Karpas-422 (cell line): ENCODE data around the gene CTR9. TPM values are rescaled to one million over a fixed set of nuclear protein-coding genes. Genes with fewer than 3 reads are reported as not detected.
A peak's percentile ranks its signal among the peaks of the same experiment; 100 is the strongest.

Experiments
- DNase-seq: peaks from one replicate; pipeline ENCODE4 v3.0.0-alpha.2; 2015
- H2AFZ ChIP-seq: fragments of 200-600 bp; sonication (generic); 2 replicates; pipeline ENCODE4 v1.6.1; 2014; ENCODE audit warnings: antibody characterized with exemption, low read length, mixed read lengths
- H3K27ac ChIP-seq: fragments of 200-600 bp; sonication (generic); 2 replicates; pipeline ENCODE4 v1.5.1; 2014; ENCODE audit warnings: mild to moderate bottlenecking, low read length, moderate library complexity
- H3K27me3 ChIP-seq: fragments of 200-600 bp; sonication (generic); 2 replicates; pipeline ENCODE4 v1.6.1; 2014; ENCODE audit warnings: low read length, mixed read lengths
- H3K36me3 ChIP-seq: fragments of 200-600 bp; sonication (generic); 2 replicates; pipeline ENCODE4 v1.6.1; 2014; ENCODE audit warnings: low read length, mixed read lengths; ENCODE audit not compliant: insufficient read depth
- H3K4me1 ChIP-seq: fragments of 200-600 bp; sonication (generic); 2 replicates; pipeline ENCODE4 v1.6.1; 2014; ENCODE audit warnings: mild to moderate bottlenecking, low read length, mixed read lengths
- H3K4me2 ChIP-seq: fragments of 200-600 bp; sonication (generic); 2 replicates; pipeline ENCODE4 v1.6.1; 2014; ENCODE audit warnings: low read length, low read depth, mild to moderate bottlenecking; ENCODE audit not compliant: poor library complexity, severe bottlenecking
- H3K4me3 ChIP-seq: fragments of 200-600 bp; sonication (generic); 2 replicates; pipeline ENCODE4 v1.5.1; 2014; ENCODE audit warnings: mild to moderate bottlenecking, antibody characterized with exemption, low read length, mixed read lengths
- H3K79me2 ChIP-seq: fragments of 200-600 bp; sonication (generic); 2 replicates; pipeline ENCODE4 v1.6.1; 2014; ENCODE audit warnings: mild to moderate bottlenecking, low read length, mixed read lengths
- H3K9ac ChIP-seq: fragments of 200-600 bp; sonication (generic); 2 replicates; pipeline ENCODE4 v1.6.0; 2014; ENCODE audit warnings: low read length
- H3K9me2 ChIP-seq: fragments of 200-600 bp; sonication (generic), shearing (Covaris generic); replicated peaks from 2 replicates; pipeline ENCODE4 v1.6.0; 2014; ENCODE audit warnings: mild to moderate bottlenecking, low read length, moderate library complexity; ENCODE audit not compliant: insufficient read depth
- H3K9me3 ChIP-seq: fragments of 300-700, 200-600 bp; sonication (generic); 2 replicates; pipeline ENCODE4 v1.6.1; 2014; ENCODE audit warnings: low read length, mixed read lengths
- H4K20me1 ChIP-seq: fragments of 200-600 bp; sonication (generic); 2 replicates; pipeline ENCODE4 v1.6.1; 2014; ENCODE audit warnings: mild to moderate bottlenecking, antibody characterized with exemption, low read length, low read depth; ENCODE audit not compliant: insufficient read depth
- total RNA-seq: library from RNA; depleted of rRNA; stranded (reverse); fragments of >200 nt; shearing (Covaris generic); gene quantifications from 2 replicates; pipeline ENCODE4 v1.2.3, GENCODE V29; 2014; ENCODE audit warnings: low replicate concordance

CTR9 gene
- total RNA-seq, 1 experiment from 2014 or later = 39.9 TPM

DNA sequence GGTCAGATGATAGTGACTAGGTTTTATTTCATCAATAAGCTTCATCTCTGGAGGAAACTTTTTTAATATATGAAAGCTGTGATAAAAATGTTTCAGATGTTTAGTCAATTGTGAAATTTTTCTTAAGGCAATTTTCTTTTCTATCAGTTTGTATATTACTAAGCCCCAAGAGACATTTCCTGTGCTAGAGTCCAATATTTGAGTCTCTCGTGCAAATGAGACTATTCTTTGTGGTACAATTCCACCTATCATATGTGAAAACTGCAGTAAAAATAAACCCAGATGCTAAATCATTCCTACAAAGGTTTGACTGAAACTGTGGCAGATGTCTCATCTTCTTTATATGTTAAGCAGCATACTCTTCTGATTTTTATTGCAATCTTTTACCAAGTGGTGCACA is 28.0 kb downstream of the CTR9 start:
- Histone ChIP-seq H3K27ac (no peak overlapping the region), H3K9ac (no peak overlapping the region), H4K20me1 (no peaks in the 10 kb centered on the region), H3K4me2 (no peak overlapping the region), H3K79me2 (no peaks in the 10 kb centered on the region), H3K4me3 (no peak overlapping the region), H3K9me3 (no peaks in the 10 kb centered on the region), H3K4me1 (no peaks in the 10 kb centered on the region), H3K27me3 (no peaks in the 10 kb centered on the region), H3K36me3 (peaks cover 24% of the 10 kb centered on the region), H3K9me2 (no peaks in the 10 kb centered on the region), H2AFZ (no peak overlapping the region)
- no peak for DNase-seq

DNA sequence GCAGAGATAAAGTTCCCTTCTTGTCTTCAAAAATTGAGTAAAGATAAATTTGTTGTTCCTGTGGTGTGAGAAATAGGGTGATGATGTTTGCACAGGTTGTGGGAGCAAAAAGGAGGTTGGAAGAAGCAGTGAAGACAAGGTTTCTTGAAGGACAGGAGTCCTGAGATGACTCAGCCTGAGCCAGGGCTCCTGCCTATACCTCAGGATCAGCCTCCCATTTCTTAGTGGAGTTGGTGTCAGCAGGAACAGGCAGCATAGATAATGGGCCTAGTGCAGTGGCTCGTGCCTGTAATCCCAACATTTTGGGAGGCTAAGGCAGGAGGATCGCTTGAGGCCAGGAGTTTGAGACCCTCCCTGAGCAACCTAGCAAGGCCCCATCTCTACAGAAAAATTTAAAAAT is 29.0 kb downstream of the CTR9 start:
- no peak for DNase-seq
- Histone ChIP-seq H3K4me2 (no peak overlapping the region), H3K27me3 (no peaks in the 10 kb centered on the region), H2AFZ (no peak overlapping the region), H3K4me1 (no peaks in the 10 kb centered on the region), H3K27ac (no peak overlapping the region), H3K79me2 (no peaks in the 10 kb centered on the region), H3K9me3 (no peaks in the 10 kb centered on the region), H3K9ac (no peak overlapping the region), H3K4me3 (no peak overlapping the region), H4K20me1 (no peaks in the 10 kb centered on the region), H3K9me2 (no peaks in the 10 kb centered on the region), H3K36me3 (peaks cover 17% of the 10 kb centered on the region; the same call in 1 of the 2 replicates)

DNA sequence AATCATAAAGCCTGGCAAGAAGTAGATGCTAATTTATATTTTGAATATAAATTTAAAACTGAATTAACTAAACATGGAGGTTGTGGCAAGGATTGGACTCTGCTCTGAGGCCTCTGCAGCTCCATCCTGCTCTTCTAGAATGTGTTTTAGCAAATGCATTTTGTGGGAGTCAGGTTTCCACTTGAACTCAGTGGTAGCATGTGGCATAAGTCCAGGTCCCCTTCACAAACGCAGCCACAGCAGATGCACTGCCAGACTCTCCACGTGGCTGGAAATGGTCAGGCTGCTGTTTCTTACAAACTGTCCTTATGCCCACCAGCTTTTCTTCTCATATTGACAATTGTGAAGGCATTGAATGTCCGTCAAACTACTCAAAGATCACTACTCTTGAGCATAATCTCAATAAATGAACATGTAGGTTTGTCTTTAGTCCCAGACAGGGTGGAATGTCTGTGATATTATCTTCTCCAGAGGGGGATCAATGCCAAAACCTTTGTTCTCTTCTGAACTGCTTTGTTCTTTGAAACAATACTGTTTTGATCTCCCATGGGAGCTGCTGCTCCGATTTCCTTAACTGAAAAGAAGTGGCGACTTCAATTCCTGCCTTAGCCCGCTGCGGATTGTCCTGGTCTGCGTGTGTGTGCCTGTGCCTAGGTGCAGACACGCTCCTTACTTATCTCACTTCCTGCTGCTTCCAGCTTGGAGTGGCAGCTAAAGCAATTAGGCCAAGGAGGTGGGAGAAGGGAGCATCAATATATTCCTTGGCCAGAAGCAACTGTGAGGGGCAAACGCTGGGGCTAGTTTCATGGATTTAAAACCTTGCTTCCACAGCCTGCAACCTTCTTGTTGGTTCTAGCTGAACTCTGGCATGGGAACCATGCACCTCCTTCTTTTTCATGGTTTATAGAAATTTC is 33.4 kb downstream of the CTR9 start:
- no peaks in the 10 kb centered on the region for H3K9me2 ChIP-seq
- H3K4me2 ChIP-seq = no peak overlapping the region
- no peak overlapping the region for H3K4me3 ChIP-seq
- no peaks in the 10 kb centered on the region for H3K79me2 ChIP-seq
- H3K4me1 ChIP-seq = no peaks in the 10 kb centered on the region
- no peaks in the 10 kb centered on the region for H3K9me3 ChIP-seq
- no peak for DNase-seq
- no peak overlapping the region for H3K9ac ChIP-seq
- H4K20me1 ChIP-seq = no peaks in the 10 kb centered on the region
- no peak overlapping the region for H3K27ac ChIP-seq
- no peak overlapping the region for H2AFZ ChIP-seq
- H3K36me3 ChIP-seq = no peaks in the 10 kb centered on the region
- no peaks in the 10 kb centered on the region for H3K27me3 ChIP-seq

DNA sequence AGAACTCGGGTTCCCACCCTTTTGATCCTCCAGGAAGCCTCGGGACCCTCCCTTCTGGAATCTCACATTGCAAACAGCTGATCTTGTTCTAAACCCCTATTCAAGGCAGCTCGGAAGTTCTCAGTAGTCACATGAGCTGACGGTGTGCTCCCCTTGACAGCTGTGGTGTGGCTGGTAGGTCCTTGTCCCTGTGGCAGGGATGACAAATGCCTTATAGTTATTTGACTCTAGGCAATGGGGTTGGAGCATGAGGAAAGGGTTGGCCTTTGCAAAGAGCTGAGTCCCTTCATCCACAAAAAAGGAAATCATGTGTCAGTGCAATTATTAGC is 34.1 kb downstream of the CTR9 start:
- no peak for DNase-seq

DNA sequence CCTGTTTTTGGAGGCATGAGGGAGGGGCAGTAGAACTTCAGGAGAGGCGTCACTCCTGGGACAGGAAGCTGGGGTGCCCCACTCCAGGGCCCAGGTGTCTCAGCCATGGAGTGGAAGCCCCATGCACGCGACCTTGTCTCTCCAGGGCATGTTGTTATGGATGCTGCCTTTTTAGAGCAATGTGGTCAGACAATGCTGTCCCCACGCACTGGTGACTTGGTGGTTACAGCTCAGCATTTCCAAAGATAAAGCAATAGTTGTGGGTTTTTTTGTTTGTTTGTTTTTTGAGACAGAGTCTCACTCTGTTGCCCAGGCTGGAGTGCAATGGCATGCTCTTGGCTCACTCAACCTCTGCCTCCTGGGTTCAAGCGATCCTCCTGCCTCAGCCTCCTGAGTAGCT is 35.4 kb downstream of the CTR9 start:
- no peak overlapping the region for H3K4me3 ChIP-seq
- H3K4me1 ChIP-seq = no peaks in the 10 kb centered on the region
- no peaks in the 10 kb centered on the region for H3K79me2 ChIP-seq
- H3K27ac ChIP-seq = no peak overlapping the region
- DNase-seq = no peak
- H3K4me2 ChIP-seq = no peak overlapping the region
- no peak overlapping the region for H3K9ac ChIP-seq
- H3K9me2 ChIP-seq = no peaks in the 10 kb centered on the region
- no peak overlapping the region for H2AFZ ChIP-seq
- no peaks in the 10 kb centered on the region for H3K36me3 ChIP-seq
- H4K20me1 ChIP-seq = no peaks in the 10 kb centered on the region
- no peaks in the 10 kb centered on the region for H3K9me3 ChIP-seq
- H3K27me3 ChIP-seq = no peaks in the 10 kb centered on the region

More for the DNA sequence above, 34.1 kb downstream of the CTR9 start:
- no peak overlapping the region for H3K27ac ChIP-seq
- H2AFZ ChIP-seq = no peak overlapping the region
- no peaks in the 10 kb centered on the region for H3K36me3 ChIP-seq
- H3K9me2 ChIP-seq = no peaks in the 10 kb centered on the region
- H3K4me3 ChIP-seq = no peak overlapping the region
- H3K79me2 ChIP-seq = no peaks in the 10 kb centered on the region
- no peaks in the 10 kb centered on the region for H3K27me3 ChIP-seq
- H3K4me1 ChIP-seq = no peaks in the 10 kb centered on the region
- H4K20me1 ChIP-seq = no peaks in the 10 kb centered on the region
- H3K4me2 ChIP-seq = no peak overlapping the region
- no peaks in the 10 kb centered on the region for H3K9me3 ChIP-seq
- H3K9ac ChIP-seq = no peak overlapping the region

DNA sequence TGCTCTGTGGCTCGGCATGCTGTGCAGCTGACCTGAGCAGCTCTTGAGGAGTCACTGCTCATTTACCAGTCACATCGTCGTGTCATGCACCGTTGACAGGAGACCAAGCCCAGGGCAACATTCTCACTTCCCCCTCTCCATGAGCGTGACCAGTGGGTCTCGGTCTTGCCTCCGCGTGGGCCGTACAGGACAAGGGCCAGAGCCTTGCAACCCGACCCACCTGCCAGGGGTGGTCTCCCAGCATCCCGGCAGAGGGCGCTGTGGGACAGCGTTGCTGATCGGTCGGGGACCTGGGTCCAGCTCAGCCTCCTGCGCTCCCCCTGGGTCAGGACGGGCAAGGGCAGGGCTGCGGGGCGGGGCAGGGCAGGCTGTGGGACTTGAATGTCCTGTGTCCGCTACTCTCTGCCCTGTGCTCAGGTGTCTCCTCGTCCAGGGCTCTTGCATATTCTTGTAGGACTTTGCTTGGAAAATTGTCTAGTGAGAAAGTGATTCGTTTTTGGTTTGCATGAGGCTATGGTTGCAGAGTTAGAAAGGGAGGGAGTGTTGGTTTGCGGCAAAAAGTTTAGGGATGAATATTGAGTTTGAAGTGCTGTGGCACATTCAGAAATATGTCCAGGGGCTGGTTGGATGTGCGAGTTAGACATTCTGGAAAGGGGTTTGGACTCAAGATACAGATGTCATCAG is 41.5 kb downstream of the CTR9 start:
- no peak overlapping the region; the same call in 1 of the 2 replicates for H2AFZ ChIP-seq

DNA sequence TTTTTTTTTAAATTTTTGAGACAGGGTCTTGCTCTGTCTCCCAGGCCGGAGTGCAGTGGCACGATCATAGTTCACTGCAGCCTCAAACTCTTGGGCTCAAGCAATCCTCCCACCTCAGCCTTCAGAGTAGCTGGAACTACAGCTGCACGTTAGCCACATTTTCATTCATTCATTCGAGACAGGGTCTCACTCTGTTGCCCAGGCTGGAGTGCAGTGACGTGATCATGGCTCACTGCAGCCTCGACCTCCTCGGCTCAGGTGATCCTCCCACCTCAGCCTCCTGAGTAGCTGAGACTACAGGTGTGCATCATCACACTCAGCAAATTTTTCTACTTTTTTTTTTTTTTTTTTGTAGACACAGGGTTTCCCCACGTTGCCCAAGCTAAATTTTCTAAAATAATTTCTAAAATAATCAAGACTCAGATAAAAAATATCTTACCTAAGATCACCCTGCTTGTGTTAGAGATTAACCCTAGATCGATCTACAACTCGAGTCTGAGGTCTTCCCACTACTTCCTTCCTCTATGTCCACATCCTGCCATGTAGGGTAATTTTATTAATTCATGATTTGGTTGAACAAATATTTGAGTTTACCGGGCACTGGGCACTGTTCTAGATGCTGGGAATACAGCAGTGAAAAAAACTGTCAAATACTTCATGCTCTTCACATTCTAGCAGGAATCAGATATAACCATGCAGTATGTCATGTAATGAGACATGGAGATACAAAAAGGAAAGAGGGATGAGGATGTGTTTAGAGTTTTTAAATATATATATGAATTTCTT is 42.6 kb downstream of the CTR9 start:
- H3K9me2 ChIP-seq = no peaks in the 10 kb centered on the region
- no peak overlapping the region for H3K27ac ChIP-seq
- no peak overlapping the region for H3K4me2 ChIP-seq
- H3K79me2 ChIP-seq = no peaks in the 10 kb centered on the region
- no peak overlapping the region for H3K4me3 ChIP-seq
- no peak overlapping the region for H3K9ac ChIP-seq
- H3K27me3 ChIP-seq = no peaks in the 10 kb centered on the region
- H2AFZ ChIP-seq = no peak overlapping the region
- peaks cover 9% of the 10 kb centered on the region for H3K4me1 ChIP-seq
- peaks cover 22% of the 10 kb centered on the region for H3K36me3 ChIP-seq
- H4K20me1 ChIP-seq = peaks cover 2% of the 10 kb centered on the region
- no peaks in the 10 kb centered on the region for H3K9me3 ChIP-seq
- no peak for DNase-seq

More for the DNA sequence above, 41.5 kb downstream of the CTR9 start:
- Histone ChIP-seq H3K36me3 (peaks cover 13% of the 10 kb centered on the region), H3K79me2 (no peaks in the 10 kb centered on the region), H3K4me3 (peak overlapping the region; percentile 45; the same call in 1 of the 2 replicates), H3K9me3 (no peaks in the 10 kb centered on the region), H3K4me1 (peaks cover 9% of the 10 kb centered on the region), H4K20me1 (no peaks in the 10 kb centered on the region; the same call in 1 of the 2 replicates), H3K9me2 (no peaks in the 10 kb centered on the region), H3K27me3 (no peaks in the 10 kb centered on the region), H3K27ac (no peak overlapping the region), H3K4me2 (peak overlapping the region; percentile 63), H3K9ac (peak overlapping the region; percentile 29; the same call in 1 of the 2 replicates)
- peak; percentile 93 for DNase-seq

DNA sequence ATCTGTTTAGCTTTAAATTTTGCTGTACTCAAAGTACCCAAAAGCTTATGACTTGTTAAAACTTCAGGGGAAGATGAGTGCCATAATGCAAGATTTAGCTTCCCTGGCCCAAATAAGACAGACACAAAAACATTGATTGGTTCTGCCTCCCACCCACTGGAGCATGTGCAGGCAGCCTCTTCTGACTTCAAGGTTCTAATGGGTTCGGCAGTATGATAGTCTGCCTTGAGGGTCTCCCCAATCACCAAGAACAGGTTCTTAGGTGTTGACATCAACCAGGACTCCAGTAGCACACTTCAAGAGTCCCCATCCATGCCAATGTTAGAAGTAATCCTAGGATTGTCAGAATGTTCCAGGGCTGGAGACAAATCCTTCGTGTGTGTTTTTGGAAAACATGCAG is 45.1 kb downstream of the CTR9 start:
- no peak overlapping the region for H3K4me2 ChIP-seq
- no peak overlapping the region for H3K9ac ChIP-seq
- no peak overlapping the region for H3K27ac ChIP-seq
- H3K9me2 ChIP-seq = no peaks in the 10 kb centered on the region
- H3K36me3 ChIP-seq = peaks cover 47% of the 10 kb centered on the region
- H3K79me2 ChIP-seq = no peaks in the 10 kb centered on the region
- H3K4me1 ChIP-seq = peaks cover 9% of the 10 kb centered on the region
- H2AFZ ChIP-seq = no peak overlapping the region
- H3K4me3 ChIP-seq = no peak overlapping the region
- DNase-seq = no peak
- no peaks in the 10 kb centered on the region for H3K27me3 ChIP-seq
- peaks cover 9% of the 10 kb centered on the region for H4K20me1 ChIP-seq
- H3K9me3 ChIP-seq = no peaks in the 10 kb centered on the region
